ENCODE measurements around the gene CD99L2.

- TF ChIP-seq, protein P1, sequence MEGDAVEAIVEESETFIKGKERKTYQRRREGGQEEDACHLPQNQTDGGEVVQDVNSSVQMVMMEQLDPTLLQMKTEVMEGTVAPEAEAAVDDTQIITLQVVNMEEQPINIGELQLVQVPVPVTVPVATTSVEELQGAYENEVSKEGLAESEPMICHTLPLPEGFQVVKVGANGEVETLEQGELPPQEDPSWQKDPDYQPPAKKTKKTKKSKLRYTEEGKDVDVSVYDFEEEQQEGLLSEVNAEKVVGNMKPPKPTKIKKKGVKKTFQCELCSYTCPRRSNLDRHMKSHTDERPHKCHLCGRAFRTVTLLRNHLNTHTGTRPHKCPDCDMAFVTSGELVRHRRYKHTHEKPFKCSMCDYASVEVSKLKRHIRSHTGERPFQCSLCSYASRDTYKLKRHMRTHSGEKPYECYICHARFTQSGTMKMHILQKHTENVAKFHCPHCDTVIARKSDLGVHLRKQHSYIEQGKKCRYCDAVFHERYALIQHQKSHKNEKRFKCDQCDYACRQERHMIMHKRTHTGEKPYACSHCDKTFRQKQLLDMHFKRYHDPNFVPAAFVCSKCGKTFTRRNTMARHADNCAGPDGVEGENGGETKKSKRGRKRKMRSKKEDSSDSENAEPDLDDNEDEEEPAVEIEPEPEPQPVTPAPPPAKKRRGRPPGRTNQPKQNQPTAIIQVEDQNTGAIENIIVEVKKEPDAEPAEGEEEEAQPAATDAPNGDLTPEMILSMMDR (IDR thresholded peaks at IDR 0.05; ENCODE audit: low read length): no peak
- no peak for TF ChIP-seq EZH2 (IDR thresholded peaks at IDR 0.05; ENCODE audit: borderline replicate concordance, low read length)
Observed at GRCh38 chrX:150767045-150767395, 131.4 kb downstream of the CD99L2 start.
